CD4-positive, alpha-beta T cell treated with Interleukin-15 for 1 hour (primary cell): ENCODE measurements around the gene PRKG2.

Source experiments
- DNase-seq: peaks from one replicate; pipeline ENCODE4 v3.0.0-alpha.2; 2020

The PRKG2 gene

GRCh38 chr4:81085291-81085690 is 129.7 kb downstream of the PRKG2 start:
- DNase-seq: no peak

DNA sequence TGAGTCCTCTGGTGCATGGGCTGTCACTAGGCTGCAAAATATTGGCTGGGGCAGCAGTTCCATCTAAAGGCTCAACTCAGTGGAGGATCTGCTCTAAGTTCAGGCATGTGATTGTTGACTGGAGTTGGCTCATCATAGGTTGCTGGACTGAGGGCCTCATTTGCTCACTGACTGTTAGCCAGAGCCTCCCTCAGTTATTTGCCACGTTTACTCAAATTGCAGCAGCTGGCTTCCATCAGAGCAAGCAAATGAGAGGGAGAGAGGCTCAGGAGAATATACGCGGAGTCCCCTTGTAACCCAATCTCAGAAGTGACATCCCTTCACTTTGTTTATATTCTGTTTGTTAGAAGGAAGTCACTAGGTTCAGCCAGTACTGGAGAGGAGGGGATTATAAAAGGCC is 130.4 kb downstream of the PRKG2 start:
- no peak for DNase-seq

DNA sequence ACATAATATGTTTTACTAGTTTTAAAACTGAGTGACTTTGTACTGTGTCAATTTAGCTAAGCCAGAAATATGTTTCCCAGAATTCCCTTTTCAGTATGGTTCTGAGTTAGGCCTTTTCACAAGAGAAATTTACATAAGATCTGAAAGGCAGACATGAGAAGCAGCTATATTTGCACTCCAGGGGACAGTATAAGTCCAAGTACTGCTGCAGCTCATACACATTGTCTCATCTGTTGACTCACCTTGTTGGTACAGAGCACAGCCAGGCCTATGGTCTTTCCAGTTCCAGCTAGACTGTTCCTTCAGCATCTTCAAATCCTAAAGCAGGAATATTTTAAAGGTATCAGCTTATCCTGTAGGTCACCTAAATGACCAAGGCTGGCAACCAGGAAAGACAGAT is 131.0 kb downstream of the PRKG2 start:
- no peak for DNase-seq

GRCh38 chr4:81081156-81081555 is 133.9 kb downstream of the PRKG2 start:
- DNase-seq: no peak

GRCh38 chr4:81071013-81071412 is 144.0 kb downstream of the PRKG2 start:
- DNase-seq: no peak

- DNase-seq: peak; percentile 44
These were observed 145.2 kb downstream of the PRKG2 start for GRCh38 chr4:81069706-81070331.

- no peak for DNase-seq
These were observed 149.6 kb downstream of the PRKG2 start for GRCh38 chr4:81065446-81065845.

GRCh38 chr4:81062001-81062400 is 153.0 kb downstream of the PRKG2 start:
- DNase-seq: no peak

DNA sequence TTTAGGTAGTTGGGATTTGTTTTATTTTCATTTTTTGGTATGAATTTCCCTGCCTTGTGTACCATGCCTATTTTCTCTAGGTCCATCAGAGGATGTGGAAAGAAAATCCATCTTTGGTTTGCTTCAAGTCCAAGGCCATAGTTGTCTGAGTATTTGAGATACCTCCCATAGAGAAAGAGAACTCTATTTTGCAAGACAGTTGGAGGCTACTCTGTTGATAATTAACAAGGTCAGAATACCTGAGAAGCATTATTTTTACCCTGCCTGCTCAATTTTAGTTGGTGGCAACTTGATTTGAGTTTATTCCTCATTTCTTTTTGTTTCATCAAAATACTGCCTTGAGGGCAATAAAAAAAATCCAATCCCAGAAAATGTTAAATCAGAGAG is 153.7 kb downstream of the PRKG2 start:
- no peak for DNase-seq

- DNase-seq: no peak
These were observed 154.3 kb downstream of the PRKG2 start for GRCh38 chr4:81060587-81061343.

GRCh38 chr4:81058621-81059020 is 156.4 kb downstream of the PRKG2 start:
- no peak for DNase-seq

- peak; percentile 21 for DNase-seq
These were observed 162.6 kb downstream of the PRKG2 start for GRCh38 chr4:81052119-81053068.

- DNase-seq: no peak
These were observed 165.1 kb downstream of the PRKG2 start for GRCh38 chr4:81049907-81050306.

GRCh38 chr4:81049330-81049729 is 165.7 kb downstream of the PRKG2 start:
- no peak for DNase-seq

DNA sequence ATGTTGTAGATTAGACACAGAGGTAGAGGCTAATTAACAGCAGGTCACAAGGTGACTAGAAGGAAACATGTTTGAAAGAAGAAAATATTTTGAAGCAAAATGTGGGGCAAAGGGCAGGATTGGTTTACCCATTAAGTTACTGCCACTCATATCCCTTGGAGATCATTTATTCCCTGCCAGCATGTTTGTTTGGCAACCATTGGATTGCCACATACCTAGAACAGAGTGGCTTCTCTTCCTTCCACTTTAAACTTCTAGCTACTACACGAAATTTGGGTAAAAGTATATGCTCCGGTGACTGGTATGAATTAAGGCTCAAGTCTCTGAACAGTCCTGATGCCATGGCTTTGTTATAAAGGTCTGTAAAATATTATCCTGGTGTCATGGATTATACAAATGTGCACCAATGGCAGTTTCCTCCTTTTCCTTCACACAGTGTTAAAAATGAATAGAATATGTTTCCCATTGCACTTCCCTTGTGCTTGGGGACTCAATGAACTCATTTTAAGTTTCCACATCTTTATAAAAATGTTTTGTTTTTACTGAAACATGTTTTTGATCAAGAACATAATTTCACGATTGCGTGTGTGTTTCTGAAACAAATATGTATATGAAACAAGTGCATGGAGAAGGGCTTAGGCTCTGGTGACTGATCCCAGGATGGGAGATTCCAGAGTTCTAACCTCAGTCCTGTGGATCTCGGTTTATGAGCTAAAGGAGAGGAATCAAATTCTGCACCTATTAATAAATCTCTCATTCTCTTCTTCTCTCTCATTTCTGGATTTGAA is 172.2 kb downstream of the PRKG2 start:
- no peak for DNase-seq

DNA sequence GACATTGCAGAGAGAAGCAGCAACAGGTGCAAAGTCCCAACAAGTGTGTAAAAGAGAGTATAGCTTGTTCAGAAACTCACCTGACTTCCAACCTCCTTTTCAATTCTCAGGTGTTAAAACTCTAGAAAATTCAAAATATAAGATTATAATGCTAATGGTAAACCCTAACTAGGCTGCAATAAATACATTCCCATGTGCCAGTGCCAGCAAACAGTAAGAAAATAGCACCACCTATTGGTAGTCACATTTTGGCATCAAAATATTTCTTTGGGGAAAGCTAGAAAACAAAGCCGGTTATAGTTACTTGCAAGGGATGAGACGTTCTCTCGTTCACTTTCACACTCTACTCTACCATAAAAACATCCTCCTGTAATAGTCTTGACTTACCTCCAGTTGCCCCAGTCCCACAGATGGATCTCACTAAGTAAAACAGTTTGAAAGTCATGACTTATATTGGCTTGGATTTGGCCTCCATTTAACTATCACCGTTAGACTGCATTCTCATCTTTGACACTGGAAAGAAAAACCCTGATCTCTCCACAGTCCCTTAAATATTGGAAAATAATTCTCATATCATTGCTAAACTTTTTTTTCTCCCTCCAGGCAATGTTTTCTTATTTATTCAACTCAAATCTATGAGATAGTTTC is 174.9 kb downstream of the PRKG2 start:
- no peak for DNase-seq

GRCh38 chr4:81039351-81039972 is 175.6 kb downstream of the PRKG2 start:
- DNase-seq: no peak

GRCh38 chr4:81038636-81039350 is 176.2 kb downstream of the PRKG2 start:
- no peak for DNase-seq
